B cell (primary cell): Measurements from ENCODE around the gene MRC2.
"Not testable (repeated sequence)": the region's sequence is repeated elsewhere in the genome, so short reads cannot be mapped to it uniquely, and the experiment has no call there.

ENCODE experiments used
- EZH2 ChIP-seq: IDR thresholded peaks from 2 replicates; pipeline ENCODE4 v1.6.1; 2012; ENCODE audit warnings: borderline replicate concordance, low read depth, mild to moderate bottlenecking, moderate library complexity, low read length; ENCODE audit not compliant: insufficient read depth, poor library complexity, severe bottlenecking
- TF ChIP-seq, protein P1 (sequence below): fragments of 200-600 bp; IDR thresholded peaks from one replicate; pipeline ENCODE4 v1.8.0; 2022; ENCODE audit warnings: antibody characterized with exemption, mild to moderate bottlenecking

DNA sequence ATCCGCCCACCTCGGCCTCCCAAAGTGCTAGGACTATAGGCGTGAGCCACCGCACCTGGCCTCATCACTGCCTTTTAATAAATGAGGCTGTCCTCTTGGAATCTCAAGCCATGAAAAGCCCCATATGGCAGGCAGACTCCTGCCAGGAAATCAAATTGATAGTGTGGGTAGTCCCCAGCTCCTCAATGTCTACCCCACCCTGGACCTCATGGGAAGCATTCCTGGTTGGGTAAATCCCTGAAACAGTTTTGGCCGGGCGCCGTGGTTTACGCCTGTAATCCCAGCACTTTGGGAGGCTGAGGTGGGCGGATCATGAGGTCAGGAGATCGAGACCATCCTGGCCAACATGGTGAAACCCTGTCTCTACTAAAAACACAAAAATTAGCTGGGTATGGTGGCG is 71.0 kb downstream of the MRC2 start:
- TF ChIP-seq, protein P1, sequence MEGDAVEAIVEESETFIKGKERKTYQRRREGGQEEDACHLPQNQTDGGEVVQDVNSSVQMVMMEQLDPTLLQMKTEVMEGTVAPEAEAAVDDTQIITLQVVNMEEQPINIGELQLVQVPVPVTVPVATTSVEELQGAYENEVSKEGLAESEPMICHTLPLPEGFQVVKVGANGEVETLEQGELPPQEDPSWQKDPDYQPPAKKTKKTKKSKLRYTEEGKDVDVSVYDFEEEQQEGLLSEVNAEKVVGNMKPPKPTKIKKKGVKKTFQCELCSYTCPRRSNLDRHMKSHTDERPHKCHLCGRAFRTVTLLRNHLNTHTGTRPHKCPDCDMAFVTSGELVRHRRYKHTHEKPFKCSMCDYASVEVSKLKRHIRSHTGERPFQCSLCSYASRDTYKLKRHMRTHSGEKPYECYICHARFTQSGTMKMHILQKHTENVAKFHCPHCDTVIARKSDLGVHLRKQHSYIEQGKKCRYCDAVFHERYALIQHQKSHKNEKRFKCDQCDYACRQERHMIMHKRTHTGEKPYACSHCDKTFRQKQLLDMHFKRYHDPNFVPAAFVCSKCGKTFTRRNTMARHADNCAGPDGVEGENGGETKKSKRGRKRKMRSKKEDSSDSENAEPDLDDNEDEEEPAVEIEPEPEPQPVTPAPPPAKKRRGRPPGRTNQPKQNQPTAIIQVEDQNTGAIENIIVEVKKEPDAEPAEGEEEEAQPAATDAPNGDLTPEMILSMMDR = not testable (repeated sequence)
- TF ChIP-seq EZH2 = not testable (repeated sequence)
